ENCODE measurements around the gene SH3RF3. TPM values are rescaled to one million over a fixed set of nuclear protein-coding genes. Genes with fewer than 3 reads are reported as not detected.

SH3RF3 gene
- total and polyA plus RNA-seq, 9 of the 15 experiments (the other 6 are each of a cell fraction or from before 2014, with no cell fraction given), result 0.02 TPM; not detected in 8

- Histone ChIP-seq H3K4me3 (no peak overlapping the region), H3K27ac (ENCODE audit: extremely low read depth, low read depth, low read length) (no peak overlapping the region), H3K9ac (ENCODE audit: insufficient read depth in 1 of 2, low read depth in 2 of 2, low read length in 2 of 2) (no peak overlapping the region), H3K9me1 (ENCODE audit: control insufficient read depth, insufficient read depth, low read length) (no peaks in the 10 kb centered on the region), H4K20me1 (replicated peaks; ENCODE audit: control insufficient read depth, insufficient read depth, low read length) (no peaks in the 10 kb centered on the region; the same call in 1 of the 2 replicates), H3K79me2 (ENCODE audit: control insufficient read depth, insufficient read depth, low read length) (no peaks in the 10 kb centered on the region), H3K9me3 (replicated peaks; ENCODE audit: control insufficient read depth, insufficient read depth, low read depth, low read length) (no peaks in the 10 kb centered on the region; the same call in 1 of the 2 replicates), H3K4me1 (replicated peaks in 1 of 2; ENCODE audit: control insufficient read depth in 2 of 2, insufficient read depth in 2 of 2, low read length in 2 of 2) (no peaks in the 10 kb centered on the region), H3K27me3 (ENCODE audit: control insufficient read depth in 2 of 2, insufficient read depth in 2 of 2, low read length in 2 of 2) (peaks cover 2 to 31% of the 10 kb centered on the region in 2 experiments; a peak in 3 of 5 replicates), H2AFZ (ENCODE audit: low read depth, low read length) (no peak overlapping the region), H3K36me3 (ENCODE audit: control insufficient read depth, insufficient read depth, low read length) (no peaks in the 10 kb centered on the region), H3K4me2 (ENCODE audit: insufficient read depth, low read length) (no peak overlapping the region)
- 3% methylated on average over 8 of the region's 8 CpGs for WGBS (ENCODE audit: insufficient coverage, low coverage, missing lambda C conversion rate)
- DNase-seq (ENCODE audit: extremely low read depth in 1 of 4, low spot score in 3 of 4), result no peak
- ChIA-PET CTCF (ENCODE audit: low intra/inter-chr PET ratio) (no interaction called here), POLR2A (interaction anchor here (0.6 kb wide), 1 partner anchor 86 kb away, joined by 4 read pairs; no protein-coding TSS in a partner anchor)
- TF ChIP-seq ZBTB8A (IDR thresholded peaks at IDR 0.05; ENCODE audit: partially characterized antibody), result no peak
- TF ChIP-seq ZNF24 (IDR thresholded peaks at IDR 0.05), result no peak
- TF ChIP-seq GTF3C2 (IDR thresholded peaks at IDR 0.05; ENCODE audit: borderline replicate concordance, extremely low read depth, insufficient read length), result no peak
- TF ChIP-seq SRSF7 (optimal IDR thresholded peaks at IDR 0.05; ENCODE audit: low read depth, low read length), result no peak
- TF ChIP-seq NR2C1 (IDR thresholded peaks at IDR 0.05), result no peak
- no peak for TF ChIP-seq NR2C1 (tag; IDR thresholded peaks at IDR 0.05)
- TF ChIP-seq PRPF4 (IDR thresholded peaks at IDR 0.05; ENCODE audit: insufficient read depth, low read depth, low read length, poor library complexity, severe bottlenecking), result no peak
- no peak for TF ChIP-seq ZNF830 (CRISPR knock-in tag; IDR thresholded peaks at IDR 0.05)
- no peak for TF ChIP-seq SPI1 (IDR thresholded peaks at IDR 0.05; ENCODE audit: borderline replicate concordance, low read depth, low read length)
- no peak for TF ChIP-seq SMAD3 (CRISPR knock-in tag; conservative IDR thresholded peaks at IDR 0.05)
- TF ChIP-seq ZNF644 (tag; IDR thresholded peaks at IDR 0.05; ENCODE audit: low read depth), result no peak
- TF ChIP-seq ZNF436 (CRISPR knock-in tag; IDR thresholded peaks at IDR 0.05), result no peak
- no peak for ATAC-seq
- in situ Hi-C loops (cut with MboI) (no loop called here), intact Hi-C loops (cut with micrococcal nuclease) (no loop called here)
- BruUV-seq (replicated peaks), result no TSS peak
- no peak for FAIRE-seq
Observed at GRCh38 chr2:109438773-109439389, 309.9 kb downstream of the SH3RF3 start.
